ENCODE data around the gene SORBS2.
A peak's percentile ranks its signal among the peaks of the same experiment; 100 is the strongest.
"Not testable (repeated sequence)": the region's sequence is repeated elsewhere in the genome, so short reads cannot be mapped to it uniquely, and the experiment has no call there.

SORBS2 gene

DNA sequence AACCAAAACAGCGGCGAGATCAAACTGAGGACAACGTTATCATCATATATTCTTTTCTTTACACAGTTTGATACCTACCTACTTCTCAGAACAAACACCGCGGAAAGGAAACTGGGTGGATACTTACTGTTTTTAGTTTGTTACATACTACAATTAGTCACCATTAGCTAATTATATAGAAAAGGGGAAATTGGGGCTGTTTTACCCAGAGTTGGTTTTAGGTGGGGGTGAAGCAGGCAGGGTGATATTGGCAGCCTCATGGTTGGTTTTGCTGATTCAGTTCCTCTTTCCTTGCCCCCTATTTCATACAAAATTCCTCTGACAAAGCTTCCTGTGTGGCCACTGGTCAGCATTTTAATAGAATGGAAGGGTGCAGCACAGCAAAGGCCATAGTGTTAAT is 77.8 kb downstream of the SORBS2 start:
- DNase-seq, result no peak

DNA sequence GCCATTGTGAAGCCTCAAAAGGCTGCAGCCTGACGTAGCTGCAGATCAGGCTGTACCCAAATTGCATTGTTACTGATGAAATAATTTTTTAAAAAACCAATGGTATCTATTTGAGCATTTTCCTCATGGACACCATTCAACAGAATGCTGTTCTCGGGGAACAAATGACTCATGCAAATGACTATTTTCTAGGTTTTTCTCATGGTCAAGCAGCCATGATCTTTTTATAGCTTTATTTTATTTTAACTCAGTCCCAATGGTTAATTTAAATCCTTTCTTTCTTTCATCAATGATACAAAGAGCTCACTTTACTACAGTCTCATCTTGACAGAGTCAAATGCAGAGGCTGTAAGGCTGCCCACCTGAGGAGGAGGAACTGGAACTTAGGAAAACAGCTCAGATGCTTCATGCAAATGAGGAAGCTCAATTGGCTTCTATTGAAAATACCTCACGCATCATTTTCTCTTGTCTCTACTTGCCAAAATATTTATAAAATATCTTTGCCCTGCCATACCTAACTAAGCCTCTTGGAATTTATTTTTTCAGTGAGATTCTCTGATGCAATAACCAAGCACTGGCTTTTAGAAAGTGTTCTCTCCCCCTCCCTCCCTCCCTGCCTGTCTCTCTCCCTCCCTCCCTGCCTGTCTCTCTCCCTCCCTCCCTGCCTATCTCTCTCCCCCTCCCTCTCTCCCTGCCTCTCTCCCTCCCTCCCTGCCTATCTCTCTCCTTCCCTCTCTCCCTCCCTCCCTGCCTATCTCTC is 81.0 kb downstream of the SORBS2 start:
- DNase-seq, result peak; percentile 68

DNA sequence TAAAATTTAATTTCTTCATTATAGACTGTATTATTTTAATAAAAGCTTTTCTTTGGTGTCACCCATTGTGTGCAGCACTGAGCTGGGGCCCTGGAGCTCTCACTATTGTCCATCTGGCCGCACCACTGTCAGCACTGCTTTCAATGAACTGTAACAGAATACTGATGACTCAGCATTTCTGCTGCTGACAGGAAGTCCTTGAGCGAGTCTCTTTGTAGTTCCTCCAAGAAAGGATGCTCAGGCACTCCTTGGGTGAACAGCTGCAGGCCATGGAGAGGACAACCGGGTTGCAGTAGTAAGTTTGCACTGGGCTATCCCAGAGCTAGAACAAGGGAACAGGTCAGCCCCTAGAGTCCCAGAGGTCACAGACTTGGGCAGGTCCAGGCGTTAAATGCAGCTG is 81.6 kb downstream of the SORBS2 start:
- peak; percentile 37 for DNase-seq

DNA sequence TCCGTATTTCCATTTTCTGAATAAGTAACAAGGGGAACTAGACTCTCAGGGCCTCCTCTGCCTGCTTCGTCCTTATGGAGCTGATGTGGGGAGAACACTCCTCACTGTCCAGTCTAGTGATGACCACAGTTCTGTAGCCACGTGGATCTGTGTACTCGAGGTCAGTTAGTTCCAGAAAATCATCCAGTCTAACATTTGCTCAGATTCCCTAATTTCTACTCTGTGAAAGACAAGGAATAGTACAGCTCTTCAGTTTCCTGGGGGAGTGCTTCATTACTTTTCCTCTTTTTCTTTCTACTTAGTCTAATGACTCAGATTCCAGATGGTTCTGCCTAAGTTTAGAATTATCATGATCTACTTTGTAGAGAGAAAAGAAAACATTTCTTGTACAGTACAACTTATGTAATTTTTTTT is 82.6 kb downstream of the SORBS2 start:
- no peak for DNase-seq

DNA sequence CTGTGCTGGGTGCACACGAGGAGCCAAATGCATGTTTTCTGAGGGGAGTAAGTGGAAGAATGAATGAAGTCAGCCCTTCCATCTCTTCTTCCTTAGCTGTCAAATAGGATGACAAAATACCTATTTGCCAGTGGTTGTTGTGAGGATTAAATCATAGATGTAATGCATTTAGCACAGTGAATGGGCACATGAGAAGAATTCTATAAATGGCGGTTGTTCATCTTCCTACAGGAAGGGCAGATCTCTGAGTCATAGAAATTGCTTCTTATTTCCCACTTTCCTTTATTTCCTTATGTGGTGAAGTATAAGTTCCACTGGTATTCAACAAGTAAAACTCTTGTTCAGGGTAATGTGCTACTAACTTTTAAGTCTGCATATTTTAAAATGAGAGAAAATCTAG is 83.1 kb downstream of the SORBS2 start:
- DNase-seq, result no peak

DNA sequence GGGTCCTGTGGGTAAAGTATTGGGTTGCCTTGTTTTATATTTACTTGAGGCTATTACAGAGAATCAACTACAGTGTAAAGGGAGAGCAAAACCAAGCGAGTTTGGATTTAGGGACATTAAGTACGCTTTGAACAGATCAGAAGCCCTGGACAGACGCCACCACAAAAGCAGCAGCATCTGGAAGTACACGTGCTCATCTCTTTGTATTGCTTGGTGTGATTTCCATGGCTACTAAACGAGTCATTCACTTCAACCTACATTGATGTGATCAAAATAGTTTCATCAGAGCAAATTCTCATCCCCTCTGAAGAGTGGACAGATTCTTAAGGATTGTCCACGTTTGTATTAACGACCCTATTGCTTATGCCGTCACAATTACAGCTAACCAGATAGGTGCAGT is 85.1 kb downstream of the SORBS2 start:
- DNase-seq, result no peak

DNA sequence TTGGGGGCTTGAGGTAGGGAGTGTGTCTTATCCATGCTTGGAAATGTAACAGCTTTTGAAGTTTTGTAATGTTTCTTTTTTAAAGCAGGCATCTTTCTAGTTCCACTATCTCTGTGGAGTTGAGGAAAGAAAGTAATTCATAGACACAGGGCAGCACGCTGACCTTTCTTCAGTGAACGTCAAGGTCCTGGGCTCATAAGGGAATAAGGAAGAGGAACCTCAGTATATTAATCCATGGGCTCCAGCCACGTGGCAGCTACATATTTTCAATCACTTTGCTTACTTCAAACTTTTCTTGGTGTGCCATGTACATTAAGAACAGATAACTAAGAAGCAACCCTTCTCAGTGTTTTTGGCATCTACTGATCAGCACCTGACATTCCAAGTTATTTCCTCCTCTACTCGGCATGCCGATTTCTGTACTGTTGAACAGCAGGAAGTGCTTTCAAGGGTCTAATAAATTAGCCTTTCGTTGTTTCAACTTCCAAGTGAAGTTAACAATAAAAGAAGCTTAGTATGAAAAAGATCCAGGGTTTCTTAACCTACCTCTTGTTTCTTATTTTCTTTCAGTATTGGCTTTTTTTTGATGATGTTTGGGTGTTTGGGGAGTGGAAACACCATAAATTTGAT is 88.2 kb downstream of the SORBS2 start:
- no peak for DNase-seq

DNA sequence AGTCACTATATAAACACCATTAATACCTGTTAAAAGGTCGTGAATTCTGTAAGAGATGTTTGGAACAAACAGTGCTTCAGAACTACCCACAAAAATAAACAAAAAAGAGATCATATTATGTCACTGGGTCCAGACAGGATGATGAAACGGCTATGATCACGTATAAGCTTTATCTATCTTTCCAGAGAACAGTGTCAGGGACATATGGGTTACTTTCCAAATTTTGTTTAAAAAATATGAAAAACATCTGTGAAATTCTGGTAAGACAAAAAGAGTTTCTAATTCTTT is 90.0 kb downstream of the SORBS2 start:
- DNase-seq, result no peak

DNA sequence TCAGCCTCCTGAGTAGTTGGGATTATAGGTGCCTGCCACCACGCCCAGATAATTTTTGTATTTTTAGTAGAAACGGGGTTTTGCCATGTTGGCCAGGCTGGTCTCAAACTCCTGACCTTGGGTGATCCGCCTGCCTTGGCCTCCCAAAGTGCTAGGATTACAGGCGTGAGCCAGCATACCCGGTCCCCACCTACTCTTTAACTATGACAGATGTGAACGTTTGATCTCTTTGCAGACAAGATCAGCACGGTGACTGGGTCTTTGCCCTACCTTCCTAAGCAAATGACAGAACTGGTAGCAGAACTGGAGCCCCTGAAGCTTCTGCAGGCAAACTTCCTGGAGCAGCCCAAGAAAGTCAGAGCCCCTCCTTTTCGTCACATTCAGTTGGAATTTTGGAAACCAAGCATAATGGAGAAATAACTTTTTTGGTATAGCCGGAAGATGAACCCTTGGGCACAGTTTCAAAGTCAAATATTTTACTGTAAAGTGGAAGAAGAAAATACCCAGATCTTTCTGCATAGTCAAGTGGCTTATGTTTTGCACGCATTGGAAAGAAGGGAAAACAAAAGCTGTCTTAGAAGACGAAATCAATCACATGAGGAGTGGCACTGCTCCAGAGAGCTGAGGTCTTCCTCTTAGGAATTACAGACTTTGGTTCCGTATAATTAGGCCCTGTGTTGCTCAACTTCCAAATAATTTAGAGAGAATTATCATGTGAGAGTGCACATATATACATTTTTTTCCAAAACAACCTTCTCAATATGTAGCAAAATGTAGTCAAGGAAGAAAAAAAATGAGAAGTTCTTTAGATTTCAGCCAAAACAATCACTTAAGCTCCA is 90.6 kb downstream of the SORBS2 start:
- DNase-seq, result no peak

DNA sequence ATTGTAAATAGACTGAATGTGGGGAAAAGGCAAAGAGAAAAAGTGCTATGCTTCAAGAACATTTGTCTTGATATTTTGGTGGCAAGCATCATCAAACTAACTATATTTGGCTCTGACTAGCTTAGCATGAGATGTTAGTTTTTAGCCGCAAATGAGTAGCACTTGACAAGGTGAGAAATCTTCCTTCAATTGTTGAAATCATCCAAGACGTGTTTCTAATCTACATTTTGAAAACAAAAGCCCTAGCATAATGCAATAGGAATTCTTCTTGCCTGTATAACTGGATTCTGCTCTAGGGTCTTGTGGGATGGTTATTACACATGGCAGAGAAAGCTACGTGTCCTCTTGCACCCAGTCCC is 92.5 kb downstream of the SORBS2 start:
- DNase-seq, result no peak

DNA sequence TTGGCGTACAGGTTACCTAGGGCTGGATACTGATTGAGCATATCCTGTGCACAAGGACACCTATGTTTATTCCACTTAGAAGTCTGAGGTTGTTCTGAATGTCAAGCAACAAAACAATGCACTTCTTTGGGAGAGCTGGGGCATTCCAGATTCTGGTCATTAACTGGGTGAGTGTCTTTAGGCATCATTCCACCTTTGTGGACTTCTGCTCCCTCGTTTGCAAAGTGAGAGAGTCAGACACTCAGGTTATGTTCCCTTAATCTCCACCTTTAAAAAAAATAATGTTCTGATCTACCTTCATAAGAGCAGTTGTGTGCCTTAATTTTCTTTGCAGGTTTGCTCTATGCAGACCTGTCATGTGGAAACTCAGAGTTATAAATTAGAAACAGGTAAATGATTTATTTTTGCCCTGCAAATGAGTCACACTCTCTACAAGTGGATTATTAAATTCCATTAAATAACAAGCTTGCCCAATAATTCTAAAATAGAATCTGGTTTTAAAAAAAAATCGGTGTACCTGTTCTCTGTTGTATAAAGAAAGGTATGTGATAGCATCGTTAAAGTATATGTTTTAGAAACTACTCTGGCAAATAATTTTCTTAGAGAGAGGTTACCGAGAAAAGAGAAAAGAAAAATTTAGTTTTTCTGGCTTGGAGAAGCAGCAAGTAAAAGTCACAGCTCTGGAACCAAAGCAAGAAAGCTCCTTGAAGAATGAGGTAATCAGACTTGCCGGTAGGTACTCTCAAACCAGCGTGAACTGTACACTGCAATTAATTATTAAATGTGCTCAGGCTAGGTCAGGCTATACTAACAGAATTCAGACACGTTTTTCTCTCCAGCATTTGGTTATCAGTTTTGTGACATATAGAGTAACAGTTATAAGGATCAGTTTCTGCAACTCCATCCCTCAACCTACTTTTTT is 93.2 kb downstream of the SORBS2 start:
- no peak for DNase-seq

DNA sequence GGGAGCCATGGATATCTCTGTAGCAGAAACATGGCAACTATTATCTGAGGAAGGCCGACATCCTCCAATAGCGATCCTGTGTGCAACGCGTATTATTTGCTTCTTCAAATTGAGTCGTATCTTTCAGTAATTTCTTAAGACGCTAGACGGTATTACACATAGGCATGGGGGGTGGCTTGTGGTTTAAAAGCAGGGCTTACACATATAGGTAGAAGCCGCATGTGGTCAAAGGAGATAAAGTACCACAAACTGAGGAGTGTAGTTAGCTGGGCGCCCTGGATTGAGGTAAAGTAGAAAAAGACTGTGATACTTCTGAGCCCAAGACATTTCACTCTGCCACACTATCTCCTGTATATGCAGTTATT is 94.6 kb downstream of the SORBS2 start:
- DNase-seq, result no peak

DNA sequence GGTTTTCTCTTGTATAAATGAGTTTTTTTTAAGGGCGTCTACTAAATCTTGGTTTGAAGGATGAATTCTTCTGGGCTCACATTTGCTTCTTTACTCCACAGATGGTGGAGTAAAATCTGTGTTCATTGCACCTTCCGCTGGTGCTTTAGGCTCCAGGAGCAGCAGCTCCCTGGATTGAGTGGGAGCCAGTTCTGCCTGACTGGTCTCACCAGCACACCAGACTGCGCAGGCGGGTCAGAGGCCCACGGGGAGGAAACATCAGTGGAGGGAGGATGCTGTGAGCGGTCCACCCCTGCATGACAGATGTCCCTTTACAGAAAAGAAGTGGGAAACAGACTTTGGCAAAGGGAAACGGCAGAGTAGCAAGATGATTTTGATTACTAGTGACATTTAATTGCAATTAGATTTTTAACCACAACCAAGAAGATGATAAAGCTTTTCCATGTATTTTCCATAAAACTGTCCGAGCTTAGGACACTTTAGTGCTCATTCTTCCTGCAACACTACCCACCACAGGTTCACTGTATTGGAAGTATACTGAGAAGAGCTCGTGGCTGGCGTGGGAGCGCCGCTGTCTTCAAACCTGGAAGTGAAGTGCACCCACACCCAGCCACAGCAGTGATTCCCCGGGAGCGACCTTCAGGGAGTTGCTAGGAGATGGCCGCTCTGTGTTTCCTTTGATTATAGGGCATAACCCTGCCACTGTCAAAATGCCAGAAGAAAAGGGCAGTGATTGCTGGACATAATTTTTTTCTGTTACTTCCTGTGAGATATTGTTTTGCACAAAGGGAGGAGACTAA is 95.2 kb downstream of the SORBS2 start:
- no peak for DNase-seq

DNA sequence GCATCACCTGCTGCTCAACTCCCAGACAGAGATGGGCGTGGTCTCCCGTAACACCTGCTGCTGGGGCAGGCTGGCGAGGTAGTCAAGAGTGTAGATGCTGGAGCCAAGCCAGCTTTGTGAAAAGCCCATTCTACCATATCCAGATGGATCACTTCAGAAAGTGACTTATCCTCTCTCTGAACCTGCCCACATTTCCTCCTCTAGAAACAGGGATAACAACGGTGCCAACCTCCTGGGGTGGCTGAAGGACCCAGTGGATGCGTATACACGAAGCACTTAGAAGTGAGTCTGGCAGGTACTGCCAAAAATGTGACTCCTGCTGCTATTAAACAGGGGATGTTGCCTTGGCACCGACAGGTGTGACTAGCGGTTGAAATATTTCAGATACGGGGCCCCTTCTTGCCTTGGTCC is 95.8 kb downstream of the SORBS2 start:
- no peak for DNase-seq

DNA sequence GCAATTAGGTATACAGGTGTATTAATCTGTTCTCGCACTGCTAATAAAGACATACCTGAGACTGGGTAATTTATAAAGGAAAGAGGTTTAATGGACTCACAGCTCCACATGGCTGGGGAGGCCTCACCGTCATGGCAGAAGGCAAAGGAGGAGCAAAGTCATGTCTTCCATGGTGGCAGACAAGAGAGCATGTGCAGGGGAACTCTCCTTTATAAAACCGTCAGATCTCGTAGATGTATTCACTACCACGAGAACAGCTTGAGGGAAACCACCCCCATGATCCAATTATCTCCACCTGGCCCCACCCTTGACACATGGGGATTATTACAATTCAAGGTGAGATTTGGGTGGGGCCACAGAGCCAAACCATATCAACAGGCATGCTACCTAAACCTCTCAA is 97.5 kb downstream of the SORBS2 start:
- not testable (repeated sequence) for DNase-seq

DNA sequence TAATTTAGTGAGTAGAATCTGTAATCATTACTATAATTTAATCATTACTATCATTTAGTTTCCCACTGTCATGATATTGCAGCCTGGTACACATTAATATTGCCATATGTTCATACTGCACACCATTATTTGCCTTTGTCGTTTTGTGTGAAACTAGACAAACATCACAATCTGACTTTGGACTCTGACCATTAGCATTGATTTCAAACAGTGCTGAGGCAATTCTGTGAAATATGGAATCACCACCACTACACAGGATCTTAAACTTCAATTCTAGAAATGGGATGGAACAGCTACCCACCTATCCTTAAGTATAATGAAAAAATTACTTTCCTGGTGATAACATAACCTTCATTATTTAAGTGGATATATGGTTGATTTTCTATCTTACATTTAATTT is 98.3 kb downstream of the SORBS2 start:
- no peak for DNase-seq

DNA sequence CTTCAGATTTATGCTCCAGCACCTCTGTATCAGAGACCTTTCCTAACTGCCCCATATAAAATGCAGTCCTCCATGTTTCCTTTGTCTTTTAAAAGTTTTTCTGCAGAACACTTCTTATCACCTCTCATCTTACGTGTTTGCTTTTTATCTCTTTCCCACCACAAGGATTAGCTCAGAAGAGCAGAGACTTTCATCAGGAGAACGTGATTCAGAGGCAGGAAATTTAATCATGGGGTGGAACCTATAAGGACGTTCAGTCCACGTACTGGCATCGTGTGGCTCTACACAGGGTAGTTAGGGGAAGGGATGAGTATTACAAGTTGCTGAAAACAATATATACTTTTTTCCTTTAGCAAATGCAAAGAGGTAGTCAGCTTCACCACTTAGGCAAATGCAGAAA is 98.7 kb downstream of the SORBS2 start:
- no peak for DNase-seq

DNA sequence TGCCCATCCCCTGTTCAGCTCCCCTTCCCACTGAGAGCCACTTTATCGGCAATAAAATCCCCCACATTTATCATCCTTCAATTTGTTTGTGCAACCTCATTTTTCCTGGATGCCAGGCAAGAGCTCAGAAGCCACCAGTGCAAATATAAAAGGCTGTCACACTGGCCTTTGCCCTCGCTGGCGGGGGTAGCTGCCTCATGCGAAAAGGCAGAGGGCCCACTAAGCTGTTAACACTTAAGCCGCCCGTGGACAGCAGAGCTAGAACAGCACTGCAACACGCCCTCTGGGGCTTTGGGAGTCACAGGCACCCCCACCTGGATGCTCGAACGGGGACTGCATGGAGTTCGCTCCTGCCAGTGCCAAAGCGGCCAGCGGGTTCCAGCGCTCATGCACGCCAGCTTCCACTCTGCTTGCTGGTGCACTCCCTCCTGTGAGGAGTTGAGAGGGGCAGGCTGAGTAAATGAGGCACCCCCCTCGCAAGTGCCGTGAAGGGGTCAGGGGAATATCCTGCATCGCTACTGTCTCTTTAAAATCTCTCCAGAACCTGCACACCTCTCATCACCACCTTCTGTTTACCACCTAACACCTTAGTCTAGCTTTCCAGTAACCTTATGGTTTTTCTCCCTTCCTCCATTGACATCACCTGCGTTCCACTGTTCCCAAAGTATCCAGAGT is 99.5 kb downstream of the SORBS2 start:
- DNase-seq, result no peak

DNA sequence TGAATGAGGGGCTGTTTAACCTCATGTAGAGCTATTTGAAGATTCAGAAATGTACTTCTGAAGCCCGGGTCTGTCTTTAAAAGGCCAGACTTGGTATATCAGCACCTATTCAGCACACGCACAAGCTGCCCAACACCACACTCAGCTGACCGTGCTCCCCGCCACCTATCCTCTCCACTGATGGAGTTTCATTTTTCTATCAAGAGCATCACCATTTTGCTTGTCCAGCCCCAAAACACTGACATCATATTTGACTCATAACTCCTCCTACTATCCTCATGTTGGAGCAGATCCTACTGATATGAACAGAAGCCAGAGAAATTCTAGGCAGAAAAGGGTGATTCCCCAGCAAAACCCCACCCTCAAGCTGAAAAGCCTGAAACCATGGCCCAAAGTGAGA is 100.3 kb downstream of the SORBS2 start:
- DNase-seq, result peak; percentile 24

DNA sequence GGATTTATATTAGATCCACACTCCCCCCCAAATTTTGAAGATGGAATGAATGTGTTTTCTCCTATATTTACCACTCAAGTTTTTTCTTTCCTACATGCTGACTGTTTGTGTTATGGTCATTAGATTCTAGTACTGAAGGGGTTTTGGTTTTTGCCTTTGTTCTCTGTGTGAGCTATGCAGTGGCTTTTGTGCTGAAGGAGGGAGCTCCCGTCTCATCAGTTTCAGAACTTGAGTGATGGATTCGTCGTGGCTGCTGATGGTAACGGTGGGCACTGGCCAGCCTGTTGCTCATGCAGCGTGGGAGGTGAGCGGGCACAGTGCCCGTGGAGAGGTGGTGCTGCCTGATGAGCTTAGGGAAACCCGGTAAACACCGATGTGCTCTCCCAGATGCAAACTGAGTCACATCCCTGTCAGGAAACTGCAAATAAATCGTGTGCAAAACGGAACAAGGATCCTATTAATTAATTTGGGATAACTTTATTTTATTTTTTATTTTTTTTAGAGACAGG is 101.5 kb downstream of the SORBS2 start:
- no peak for DNase-seq

DNA sequence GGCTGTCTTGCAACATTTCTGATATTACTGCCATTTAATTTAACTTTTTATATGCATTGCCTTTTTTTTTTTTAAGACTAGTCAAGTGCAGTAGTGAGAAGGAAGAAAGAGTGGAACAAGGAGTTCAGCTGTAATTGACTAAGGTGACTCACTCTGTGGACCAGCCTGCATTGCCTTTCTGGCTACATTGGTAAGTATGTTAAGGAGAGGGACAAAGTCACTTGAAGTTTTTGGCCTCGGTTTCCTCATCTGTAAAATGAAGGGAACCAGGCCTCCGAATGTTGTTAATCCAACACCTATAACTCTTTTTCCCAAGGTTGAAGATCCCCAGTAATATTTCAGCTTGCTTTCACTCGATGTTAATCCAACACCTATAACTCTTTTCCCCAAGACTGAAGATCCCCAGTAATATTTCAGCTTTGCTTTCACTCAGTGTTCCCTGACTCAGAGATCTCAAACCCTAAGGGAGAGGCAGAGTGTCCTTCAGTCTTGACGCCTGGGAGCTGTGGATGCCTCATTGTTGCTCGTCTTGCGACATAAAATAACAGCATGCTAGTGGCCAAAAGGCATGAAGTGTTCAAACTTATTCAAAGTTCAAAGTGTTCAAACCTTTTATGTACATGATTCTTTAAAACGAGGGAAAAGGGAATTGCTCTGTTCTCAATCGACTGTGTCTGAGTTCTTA is 102.0 kb downstream of the SORBS2 start:
- DNase-seq, result peak; percentile 26
